IPS-18c (cell line): ENCODE data around the gene RIN3.

Experiments used
- H3K4me3 ChIP-seq: 2 replicates; pipeline ENCODE4 v1.7.0; 2013; ENCODE audit warnings: low read depth, mild to moderate bottlenecking, low read length, moderate library complexity; ENCODE audit not compliant: insufficient read depth
- H3K9me3 ChIP-seq: one replicate; pipeline ENCODE4 v1.6.1; 2013; ENCODE audit warnings: mild to moderate bottlenecking, low read length, moderate library complexity; ENCODE audit not compliant: control insufficient read depth, insufficient read depth

RIN3 gene

DNA sequence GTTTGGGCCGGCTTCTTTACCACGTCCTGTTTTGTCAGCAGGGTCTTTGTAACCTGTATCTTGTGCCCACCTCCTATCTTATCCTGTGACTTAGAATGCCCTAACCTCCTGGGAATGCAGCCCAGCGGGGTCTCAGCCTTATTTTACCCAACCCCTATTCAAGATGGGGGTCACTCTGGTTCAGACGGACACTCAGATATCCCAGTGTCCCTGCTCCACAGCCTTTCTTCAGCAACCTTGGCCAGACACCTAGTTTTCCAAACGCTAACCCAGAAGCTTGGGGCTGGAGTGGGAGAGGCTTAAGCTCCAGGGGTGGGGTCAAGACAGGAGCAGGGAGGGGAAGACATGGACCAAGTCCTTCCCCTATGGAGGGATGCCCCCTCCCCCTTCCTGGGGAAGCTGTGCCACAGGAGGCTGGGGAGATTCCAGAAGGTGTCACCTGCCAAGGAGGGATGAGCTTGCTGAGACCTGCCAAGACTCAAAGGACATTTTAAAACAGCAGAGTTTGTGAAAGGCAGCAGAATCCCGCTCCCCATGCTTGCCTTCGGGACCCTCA lies 62.2 kb downstream of the RIN3 start:
- Histone ChIP-seq H3K9me3 (no peaks in the 10 kb centered on the region), H3K4me3 (no peak overlapping the region)

DNA sequence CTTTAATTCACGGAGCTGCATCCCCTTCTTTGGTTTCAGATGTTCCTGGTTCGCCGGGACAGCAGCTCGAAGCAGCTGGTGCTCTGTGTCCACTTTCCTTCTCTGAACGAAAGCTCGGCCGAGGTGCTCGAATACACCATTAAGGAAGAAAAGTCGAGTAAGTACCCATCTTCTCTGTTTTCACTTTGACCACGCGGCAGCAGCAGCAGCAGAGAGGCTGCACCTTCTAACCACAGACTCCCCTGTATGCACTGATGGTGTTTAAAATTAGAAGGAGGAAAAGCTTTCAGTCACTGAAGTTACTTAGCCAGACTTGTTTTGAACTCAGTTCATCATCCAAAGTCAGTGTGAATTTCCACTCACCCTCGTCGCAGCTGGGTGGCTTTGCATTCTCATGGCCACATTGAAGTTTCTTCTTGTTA lies 63.8 kb downstream of the RIN3 start:
- Histone ChIP-seq H3K4me3 (no peak overlapping the region; the same call in 1 of the 2 replicates), H3K9me3 (no peaks in the 10 kb centered on the region)

DNA sequence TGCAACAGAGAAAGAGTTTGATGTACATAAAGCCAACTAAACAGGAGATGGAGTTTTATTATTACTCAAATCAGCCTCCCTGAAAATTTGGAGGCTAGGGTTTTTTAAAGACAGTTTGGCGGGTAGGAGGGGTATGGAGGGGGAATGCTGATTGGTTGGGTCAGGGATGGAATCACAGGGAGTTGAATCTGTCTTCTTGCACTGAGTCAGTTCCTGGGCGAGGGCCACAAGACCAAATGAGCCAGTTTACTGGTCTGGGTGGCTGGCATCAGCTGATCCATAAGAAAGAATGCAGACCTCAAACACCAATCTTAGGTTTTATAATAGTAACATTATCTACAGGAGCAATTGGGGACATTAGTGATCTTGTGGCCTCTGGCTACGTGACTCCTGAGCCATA lies 64.9 kb downstream of the RIN3 start:
- Histone ChIP-seq H3K9me3 (no peaks in the 10 kb centered on the region), H3K4me3 (no peak overlapping the region)

DNA sequence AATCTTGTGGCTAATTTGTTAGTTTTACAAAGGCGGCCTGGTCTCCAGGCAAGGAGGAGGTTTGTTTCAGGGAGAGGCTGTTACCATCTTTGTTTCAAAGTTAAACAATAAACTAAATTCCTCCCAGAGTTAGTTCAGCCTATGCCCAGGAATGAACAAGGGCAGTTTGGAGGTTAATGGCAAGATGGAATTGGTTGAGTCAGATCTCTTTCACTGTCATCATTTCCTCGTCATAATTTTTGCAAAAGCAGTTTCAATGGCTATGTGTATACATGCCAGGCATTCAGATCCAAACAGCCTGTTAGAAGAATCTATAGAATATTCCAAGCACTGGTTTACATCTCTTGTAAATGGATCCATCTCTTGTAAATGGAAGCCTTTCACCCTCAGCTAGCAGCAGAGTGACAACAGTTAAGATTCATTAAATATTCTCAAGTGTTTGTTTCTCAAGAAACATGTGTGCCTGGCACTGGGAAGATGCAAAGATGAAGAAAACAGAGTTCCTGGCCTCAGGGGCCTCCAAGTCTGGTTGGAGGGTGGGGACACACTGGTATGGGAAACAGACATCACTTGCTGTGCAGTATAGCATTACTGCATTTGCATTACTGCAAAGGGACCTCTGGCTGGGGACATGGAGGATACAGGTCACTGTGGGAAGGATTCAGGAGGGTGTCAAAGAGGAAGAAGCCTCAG lies 65.8 kb downstream of the RIN3 start:
- H3K4me3 ChIP-seq, result no peak overlapping the region
- no peaks in the 10 kb centered on the region for H3K9me3 ChIP-seq

DNA sequence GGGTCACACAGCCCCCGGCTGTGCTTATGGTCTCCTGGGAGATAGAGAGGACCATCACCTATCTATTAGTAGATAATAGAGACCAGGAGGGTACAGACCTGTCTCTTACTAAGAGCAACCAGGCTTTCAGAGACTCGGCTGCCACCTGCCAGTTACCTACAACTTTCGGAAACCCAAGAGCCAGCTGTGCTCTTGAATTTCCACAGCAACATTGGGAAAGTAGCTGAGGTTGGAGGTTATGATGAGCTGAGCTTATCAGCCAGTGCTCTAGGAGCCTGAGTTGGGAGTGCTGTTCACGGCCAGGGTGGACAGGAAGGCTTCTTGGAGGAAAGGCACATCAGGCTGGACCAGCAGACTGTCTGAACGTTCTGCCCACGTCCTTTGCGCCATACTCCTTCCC lies 67.6 kb downstream of the RIN3 start:
- no peak overlapping the region for H3K4me3 ChIP-seq
- no peaks in the 10 kb centered on the region for H3K9me3 ChIP-seq

DNA sequence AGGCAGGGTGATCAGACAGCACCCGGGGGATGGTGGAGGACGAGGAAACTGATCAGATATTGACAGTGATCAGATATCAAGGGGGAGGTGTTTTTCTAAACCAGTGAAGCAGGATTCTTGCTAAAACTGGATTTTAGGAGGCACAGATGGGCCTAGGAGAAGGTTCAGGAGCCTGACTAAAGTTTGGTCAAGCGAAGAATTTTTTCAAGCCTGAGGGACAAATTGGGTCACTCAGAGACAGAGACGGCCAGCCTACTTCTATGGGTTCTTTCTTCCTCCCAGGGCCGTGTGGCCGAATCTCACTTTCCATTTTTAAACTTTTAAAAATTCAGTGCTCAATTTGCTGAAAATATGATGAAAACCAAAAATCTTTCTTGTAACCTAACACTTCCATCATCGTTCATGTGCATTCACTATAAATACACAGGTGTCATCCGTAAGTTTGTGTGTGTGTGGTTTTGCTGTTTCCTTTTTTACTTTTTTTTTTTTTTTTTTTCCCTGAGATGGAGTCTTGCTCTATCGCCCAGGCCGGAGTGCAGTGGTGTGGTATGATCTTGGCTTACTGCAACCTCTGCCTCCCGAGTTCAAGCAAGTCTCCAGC lies 68.5 kb downstream of the RIN3 start:
- H3K4me3 ChIP-seq, result no peak overlapping the region
- no peaks in the 10 kb centered on the region for H3K9me3 ChIP-seq

DNA sequence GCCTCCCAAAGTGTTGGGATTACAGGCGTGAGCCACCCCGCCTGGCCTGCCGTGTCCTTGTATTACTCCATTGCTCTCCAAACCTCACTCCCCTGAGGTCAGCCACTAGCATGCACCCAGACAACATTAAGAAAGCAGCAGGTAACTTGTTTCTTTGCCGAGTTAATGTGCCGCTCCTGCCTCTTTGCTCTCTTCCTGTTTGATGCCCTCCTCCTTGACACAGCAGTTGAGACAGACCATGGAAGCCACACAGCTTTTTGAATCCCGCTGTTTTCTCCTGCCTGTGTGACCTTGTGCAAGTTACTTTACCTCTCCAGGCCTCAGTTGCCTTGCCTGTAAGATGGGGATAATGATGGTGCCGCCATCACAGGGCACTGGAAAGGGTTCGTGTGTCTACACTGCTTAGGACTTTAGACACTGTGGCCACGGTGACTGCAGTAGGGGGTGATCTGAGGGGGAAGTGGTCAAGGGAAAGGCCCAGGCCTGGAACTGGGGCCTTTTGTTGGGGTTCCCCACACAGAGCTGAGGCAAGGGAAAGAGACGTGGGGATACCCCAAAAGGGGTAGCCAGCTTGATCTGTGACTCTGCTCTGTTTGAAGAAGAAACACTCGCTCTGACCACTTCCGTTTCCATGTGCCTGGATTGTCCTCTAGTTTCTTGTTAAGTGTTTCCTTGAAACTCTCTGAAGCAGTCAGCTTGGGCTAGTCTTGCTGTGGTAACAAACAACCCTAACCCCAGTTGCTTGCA lies 69.3 kb downstream of the RIN3 start:
- no peaks in the 10 kb centered on the region for H3K9me3 ChIP-seq
- no peak overlapping the region for H3K4me3 ChIP-seq

DNA sequence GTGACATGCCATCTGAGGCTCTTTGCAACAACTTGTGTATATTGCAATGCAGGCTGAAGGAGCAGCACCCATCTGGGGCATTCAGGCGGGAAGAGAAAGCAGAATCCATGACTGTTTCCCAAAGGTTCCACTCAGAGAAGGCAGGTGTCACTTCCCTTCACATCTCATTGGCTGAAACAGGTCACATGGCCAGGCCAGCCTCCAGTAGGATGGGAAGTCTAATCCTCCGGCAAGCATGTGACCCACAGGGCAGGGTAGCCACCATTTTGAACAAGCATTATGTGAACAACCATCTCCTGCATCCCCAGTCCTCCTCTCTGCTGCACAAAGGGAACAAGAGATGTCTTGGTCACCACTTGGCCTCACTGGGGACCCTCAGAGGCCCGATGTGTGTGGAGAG lies 70.6 kb downstream of the RIN3 start:
- Histone ChIP-seq H3K9me3 (no peaks in the 10 kb centered on the region), H3K4me3 (no peak overlapping the region)

DNA sequence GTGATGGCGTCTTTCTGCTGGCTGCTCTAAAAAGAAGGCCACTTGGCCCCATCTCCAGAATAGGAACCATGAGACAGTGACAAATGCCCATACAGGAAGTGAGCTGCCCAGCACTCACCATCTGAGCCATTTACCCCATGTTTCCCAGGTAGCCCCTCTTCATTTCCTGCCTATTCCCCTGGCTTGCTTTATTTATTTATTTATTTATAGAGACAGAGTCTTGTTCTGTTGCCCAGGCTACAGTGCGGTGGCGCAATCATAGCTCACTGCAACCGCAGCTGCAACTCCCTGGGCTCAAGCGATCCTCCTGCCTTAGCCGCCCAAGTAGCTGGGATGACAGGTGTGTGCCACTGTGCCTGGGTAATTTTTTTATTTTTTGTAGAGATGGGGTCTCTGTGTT lies 71.2 kb downstream of the RIN3 start:
- Histone ChIP-seq H3K9me3 (no peaks in the 10 kb centered on the region), H3K4me3 (no peak overlapping the region)

DNA sequence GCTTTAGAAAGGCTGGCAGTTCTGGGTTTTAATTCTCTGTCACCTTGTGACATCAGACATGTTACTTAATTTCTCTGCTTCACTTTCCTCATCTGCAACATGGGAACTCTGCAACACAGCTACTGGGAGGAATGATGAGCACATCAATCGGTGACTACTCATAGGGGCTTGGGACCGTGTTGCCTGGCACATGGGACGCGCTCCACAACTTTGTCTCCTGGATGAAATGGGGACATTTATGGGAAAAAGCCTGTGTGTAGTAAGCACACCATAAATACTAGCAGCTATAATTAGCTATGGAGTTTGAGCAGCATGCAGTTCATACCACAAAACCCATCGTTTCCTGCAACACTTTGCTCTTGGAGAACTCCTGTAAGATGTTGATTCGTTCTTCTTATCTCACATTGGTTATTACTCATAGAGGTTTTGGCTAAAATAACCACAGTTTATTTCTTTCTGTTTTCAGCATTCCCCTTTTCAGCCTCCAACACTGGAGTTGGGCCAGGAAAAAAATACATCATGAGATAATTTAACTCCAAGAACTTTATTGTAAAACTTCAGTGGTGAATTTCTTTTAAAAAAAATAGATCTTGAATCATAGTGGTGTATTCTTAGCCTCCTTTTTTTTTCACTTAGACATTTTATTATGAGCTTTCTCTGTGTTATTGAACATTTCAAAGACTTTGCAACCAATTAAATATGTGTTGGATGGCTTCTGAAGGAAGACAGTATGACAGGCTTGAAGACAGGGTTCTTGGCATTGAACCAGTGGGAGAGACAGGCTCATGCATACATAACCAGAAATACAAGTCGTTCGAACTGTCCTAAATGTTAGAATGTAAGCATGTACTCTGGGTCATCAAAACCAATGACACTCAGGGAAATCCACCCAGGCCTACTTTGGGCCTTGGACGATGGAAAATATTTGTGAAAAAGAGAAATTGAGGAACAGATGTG lies 72.7 kb downstream of the RIN3 start:
- Histone ChIP-seq H3K9me3 (no peaks in the 10 kb centered on the region), H3K4me3 (no peak overlapping the region)

DNA sequence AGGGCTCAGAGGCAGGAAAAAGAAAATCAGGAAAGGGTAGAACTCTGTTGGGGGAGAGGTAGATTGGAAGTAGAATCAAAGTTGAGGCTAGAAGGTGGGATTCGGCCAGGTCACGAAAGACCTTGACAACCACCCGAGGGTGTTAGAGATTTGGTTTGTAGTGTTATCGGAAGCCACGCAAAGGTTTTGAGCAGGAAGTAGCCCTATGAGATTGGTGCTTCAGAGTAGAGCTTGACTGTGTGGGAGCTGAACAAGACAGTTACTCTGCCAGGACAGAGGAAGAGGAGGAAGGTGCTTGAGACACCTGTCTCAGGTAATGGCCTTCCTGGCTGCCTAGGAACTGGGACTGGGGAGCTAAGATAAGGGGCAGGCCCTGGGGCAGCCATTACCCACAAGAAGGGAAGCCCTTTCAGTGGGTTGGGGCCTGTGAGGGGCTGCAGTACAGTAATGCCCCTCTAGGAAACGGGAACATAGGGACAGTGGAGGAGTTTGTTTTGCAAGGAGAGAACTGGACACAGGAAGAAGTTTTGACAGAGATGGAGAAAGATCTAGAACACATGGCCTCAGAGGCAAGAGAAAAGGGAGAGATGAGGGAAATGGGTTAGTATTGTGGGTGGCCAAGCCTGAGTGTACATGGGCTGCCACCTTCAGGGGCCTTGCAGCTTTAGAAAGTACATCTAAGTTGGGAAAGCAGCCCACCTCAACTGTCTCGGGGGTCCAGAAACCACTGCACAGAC lies 73.5 kb downstream of the RIN3 start:
- Histone ChIP-seq H3K9me3 (no peaks in the 10 kb centered on the region), H3K4me3 (no peak overlapping the region)

DNA sequence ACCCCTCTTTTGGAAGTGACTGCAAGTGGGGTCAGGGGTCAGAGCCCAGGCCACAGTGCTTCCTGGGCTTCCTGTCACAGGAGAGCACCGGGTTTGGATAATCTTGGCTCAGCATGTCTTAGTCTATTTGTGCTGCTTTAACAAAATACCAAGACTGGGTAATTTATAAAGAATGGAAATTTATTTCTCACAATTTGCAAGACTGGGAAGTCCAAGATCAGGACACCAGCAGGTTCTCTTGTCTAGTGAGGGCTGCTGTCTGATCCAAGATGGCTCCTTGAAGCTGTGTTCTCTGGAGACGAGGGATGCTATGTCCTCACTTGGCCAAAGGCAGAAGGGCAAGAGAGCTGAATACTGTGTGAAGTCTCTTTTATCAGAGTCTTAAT lies 74.1 kb downstream of the RIN3 start:
- no peak overlapping the region for H3K4me3 ChIP-seq

DNA sequence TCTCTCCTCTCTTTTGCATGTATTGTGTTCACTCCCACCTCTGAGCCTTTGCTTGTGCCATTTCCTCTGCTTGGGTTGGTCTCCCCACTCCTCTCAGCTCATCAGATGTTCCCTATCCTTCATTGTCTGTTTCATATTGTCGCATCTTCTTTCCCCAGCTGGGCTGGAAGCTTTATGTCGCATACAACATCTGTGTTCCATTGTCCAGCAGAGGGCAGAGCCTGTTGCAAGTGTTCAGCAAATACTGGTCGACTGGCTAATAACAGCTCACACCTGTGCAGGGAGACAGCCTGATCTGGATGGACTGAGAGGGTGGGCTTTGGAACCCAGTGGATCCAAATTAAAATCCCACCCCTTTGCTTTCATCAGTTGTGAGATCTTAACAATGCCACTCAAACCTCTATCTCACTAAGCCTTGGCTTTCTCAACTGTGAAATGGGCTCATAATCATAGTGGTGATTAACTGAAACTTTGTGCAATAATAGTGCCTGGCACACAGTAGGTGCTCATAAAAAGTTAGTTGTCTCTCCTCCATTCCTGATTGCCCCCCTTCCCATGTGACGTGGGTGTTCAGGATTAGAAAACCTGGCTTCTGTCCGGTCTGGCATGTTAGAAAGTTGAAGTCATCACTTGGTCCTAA lies 75.8 kb downstream of the RIN3 start:
- Histone ChIP-seq H3K9me3 (no peaks in the 10 kb centered on the region), H3K4me3 (no peak overlapping the region)

More for the DNA sequence above, 74.1 kb downstream of the RIN3 start:
- H3K9me3 ChIP-seq, result no peaks in the 10 kb centered on the region

DNA sequence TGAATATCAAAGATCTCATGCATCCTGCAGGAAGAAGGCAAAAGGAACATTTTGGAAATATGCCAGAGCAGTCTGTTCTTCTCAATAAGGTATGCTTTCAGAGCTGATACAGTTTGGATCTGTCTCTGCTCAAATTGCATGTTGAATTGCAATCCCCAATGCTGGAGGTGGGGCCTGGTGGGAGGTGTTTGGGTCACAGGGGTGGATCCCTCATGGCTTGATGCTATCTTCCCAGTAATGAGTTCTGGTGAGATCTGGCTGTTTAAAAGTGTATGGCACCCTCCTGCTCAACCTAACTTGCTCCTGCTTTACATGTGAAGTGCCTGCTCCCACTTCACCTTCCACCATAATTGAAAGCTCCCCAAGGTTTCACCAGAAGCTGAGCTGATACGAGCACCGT lies 76.6 kb downstream of the RIN3 start:
- Histone ChIP-seq H3K4me3 (no peak overlapping the region), H3K9me3 (no peaks in the 10 kb centered on the region)

DNA sequence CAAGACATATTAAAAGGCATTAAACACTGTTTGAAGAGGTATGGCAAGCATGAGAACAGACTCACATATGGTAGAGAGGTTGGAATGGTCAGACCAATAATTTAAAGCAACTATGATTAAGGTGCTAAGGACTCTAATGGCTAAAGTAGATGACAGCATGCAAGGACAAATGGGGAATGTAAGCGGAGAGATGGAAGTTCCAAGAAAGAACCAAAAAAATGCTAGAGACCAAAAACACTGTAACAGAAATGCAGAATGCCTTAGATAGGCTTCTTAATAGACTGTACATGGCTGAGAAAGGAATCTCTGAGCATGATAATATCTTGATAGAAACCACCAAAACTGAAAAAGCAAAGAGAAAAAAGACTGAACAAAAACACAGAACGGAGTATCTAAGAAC lies 77.4 kb downstream of the RIN3 start:
- Histone ChIP-seq H3K9me3 (no peaks in the 10 kb centered on the region), H3K4me3 (no peak overlapping the region)

DNA sequence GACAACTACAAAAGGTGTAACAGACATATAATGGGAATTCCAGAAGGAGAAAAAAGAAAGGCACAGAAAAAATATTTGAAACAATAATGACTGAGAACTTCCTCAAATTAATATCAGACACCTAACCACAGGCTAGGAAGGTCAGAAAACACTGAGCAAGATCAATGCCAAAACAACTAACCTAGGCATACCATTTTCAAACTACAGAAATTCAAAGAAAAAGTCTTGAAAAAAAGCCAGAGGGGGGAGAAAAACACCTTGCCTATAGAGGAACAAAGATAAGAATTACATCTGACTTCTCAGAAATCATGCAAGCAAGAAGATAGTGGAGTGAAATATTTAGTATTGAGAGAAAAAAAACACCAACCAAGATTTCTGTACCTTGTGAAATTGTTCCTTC lies 77.8 kb downstream of the RIN3 start:
- no peaks in the 10 kb centered on the region for H3K9me3 ChIP-seq

More for the DNA sequence above, 77.8 kb downstream of the RIN3 start:
- no peak overlapping the region for H3K4me3 ChIP-seq
